Measurements from ENCODE around the gene CPPED1.

DNA sequence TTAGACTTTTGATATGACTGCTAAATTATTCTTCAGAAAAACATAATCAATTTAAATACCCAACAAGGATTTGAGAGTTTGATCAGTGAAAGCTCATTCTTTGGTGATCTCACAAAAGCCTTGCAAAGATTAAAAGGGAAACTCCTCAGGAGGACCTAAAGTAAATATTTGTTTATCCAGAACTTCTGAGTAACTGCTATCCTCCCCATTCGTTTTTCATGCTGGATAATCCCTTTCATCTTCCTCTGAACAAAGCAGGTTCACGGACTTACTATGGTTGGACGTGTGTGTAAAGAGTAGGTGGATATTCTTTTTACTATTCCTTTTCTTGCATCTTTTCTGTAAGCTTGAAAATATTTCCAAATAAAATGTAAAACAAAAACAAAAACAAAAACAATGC, 124.7 kb downstream of the CPPED1 start:
- TF ChIP-seq BCL11A (tag by site-specific recombination; IDR thresholded peaks at IDR 0.05; ENCODE audit: low read depth) (no peak), ZBTB7A (tag by site-specific recombination; IDR thresholded peaks at IDR 0.05; ENCODE audit: low read depth) (no peak), GLI4 (tag by site-specific recombination; IDR thresholded peaks at IDR 0.05) (no peak), ZNF76 (tag by site-specific recombination; IDR thresholded peaks at IDR 0.05; ENCODE audit: borderline replicate concordance, low read depth) (no peak), ZNF830 (tag by site-specific recombination; IDR thresholded peaks at IDR 0.05; ENCODE audit: low read depth) (no peak), ZNF658 (tag by site-specific recombination; IDR thresholded peaks at IDR 0.05) (no peak), ZNF302 (tag by site-specific recombination; IDR thresholded peaks at IDR 0.05; ENCODE audit: low read depth) (no peak), ZNF548 (tag by site-specific recombination; IDR thresholded peaks at IDR 0.05) (no peak), ZNF292 (tag by site-specific recombination; IDR thresholded peaks at IDR 0.05; ENCODE audit: borderline replicate concordance, low read depth) (no peak), ZNF366 (tag by site-specific recombination; conservative IDR thresholded peaks at IDR 0.05) (no peak), ZNF510 (tag by site-specific recombination; IDR thresholded peaks at IDR 0.05; ENCODE audit: insufficient replicate concordance) (no peak)
- TF ChIP-seq, protein P1, sequence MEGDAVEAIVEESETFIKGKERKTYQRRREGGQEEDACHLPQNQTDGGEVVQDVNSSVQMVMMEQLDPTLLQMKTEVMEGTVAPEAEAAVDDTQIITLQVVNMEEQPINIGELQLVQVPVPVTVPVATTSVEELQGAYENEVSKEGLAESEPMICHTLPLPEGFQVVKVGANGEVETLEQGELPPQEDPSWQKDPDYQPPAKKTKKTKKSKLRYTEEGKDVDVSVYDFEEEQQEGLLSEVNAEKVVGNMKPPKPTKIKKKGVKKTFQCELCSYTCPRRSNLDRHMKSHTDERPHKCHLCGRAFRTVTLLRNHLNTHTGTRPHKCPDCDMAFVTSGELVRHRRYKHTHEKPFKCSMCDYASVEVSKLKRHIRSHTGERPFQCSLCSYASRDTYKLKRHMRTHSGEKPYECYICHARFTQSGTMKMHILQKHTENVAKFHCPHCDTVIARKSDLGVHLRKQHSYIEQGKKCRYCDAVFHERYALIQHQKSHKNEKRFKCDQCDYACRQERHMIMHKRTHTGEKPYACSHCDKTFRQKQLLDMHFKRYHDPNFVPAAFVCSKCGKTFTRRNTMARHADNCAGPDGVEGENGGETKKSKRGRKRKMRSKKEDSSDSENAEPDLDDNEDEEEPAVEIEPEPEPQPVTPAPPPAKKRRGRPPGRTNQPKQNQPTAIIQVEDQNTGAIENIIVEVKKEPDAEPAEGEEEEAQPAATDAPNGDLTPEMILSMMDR (tag by site-specific recombination; IDR thresholded peaks at IDR 0.05), result no peak
